HepG2 (cell line): ENCODE results near the gene GCDH.

ENCODE experiments used
- ARNTL ChIP-seq: sonication (generic); formaldehyde crosslinking; IDR thresholded peaks from 2 replicates; pipeline ENCODE4 v1.4.0; 2020; ENCODE audit warnings: mild to moderate bottlenecking, missing genetic modification reagents
- BORCS8-MEF2B ChIP-seq: sonication (generic); formaldehyde crosslinking; IDR thresholded peaks from 2 replicates; pipeline ENCODE4 v1.8.0; 2022; ENCODE audit warnings: mild to moderate bottlenecking, missing genetic modification reagents
- CTCF ChIP-seq: sonication (generic); formaldehyde crosslinking; IDR thresholded peaks from 2 replicates; pipeline ENCODE4 v1.5.0; 2020; ENCODE audit warnings: mild to moderate bottlenecking, missing genetic modification reagents, moderate library complexity
- REST ChIP-seq, 2 experiments: IDR thresholded peaks; 2 replicates each; pipeline ENCODE4 v1.6.1; 2011 to 2012; ENCODE audit warnings: low read length in 2 of 2, borderline replicate concordance in 1 of 2, low read depth in 1 of 2, mild to moderate bottlenecking in 1 of 2, moderate library complexity in 1 of 2
- RFXANK ChIP-seq: IDR thresholded peaks from 2 replicates; pipeline ENCODE4 v1.6.1; 2016
- TBP ChIP-seq: sonication (generic); formaldehyde crosslinking; IDR thresholded peaks from 2 replicates; pipeline ENCODE4 v1.5.0; 2020; ENCODE audit warnings: missing genetic modification reagents
- ZBTB10 ChIP-seq: sonication (generic); formaldehyde crosslinking; IDR thresholded peaks from 2 replicates; pipeline ENCODE4 v1.4.0; 2020; ENCODE audit warnings: missing genetic modification reagents, borderline replicate concordance
- ZBTB25 ChIP-seq: IDR thresholded peaks from 2 replicates; pipeline ENCODE4 v1.6.1; 2018; ENCODE audit warnings: missing genetic modification reagents
- ZGPAT ChIP-seq: IDR thresholded peaks from 2 replicates; pipeline ENCODE4 v1.6.1; 2016; ENCODE audit warnings: mild to moderate bottlenecking
- ZSCAN25 ChIP-seq: sonication (generic); formaldehyde crosslinking; IDR thresholded peaks from 2 replicates; pipeline ENCODE4 v1.8.0; 2022; ENCODE audit warnings: mild to moderate bottlenecking, missing genetic modification reagents

GRCh38 chr19:12913851-12914690, 23.1 kb downstream of the GCDH start:
- TF ChIP-seq ZBTB25 (CRISPR knock-in tag) = no peak
- no peak for TF ChIP-seq ARNTL
- TF ChIP-seq BORCS8-MEF2B (CRISPR knock-in tag) = no peak
- TF ChIP-seq RFXANK = no peak
- no peak for TF ChIP-seq TBP (CRISPR knock-in tag)
- TF ChIP-seq REST (IDR thresholded peaks at IDR 0.05; ENCODE audit: borderline replicate concordance in 1 of 2, low read depth in 1 of 2, low read length in 2 of 2) = no peak
- no peak for TF ChIP-seq ZBTB10
- no peak for TF ChIP-seq ZSCAN25 (CRISPR knock-in tag)
- no peak for TF ChIP-seq CTCF (CRISPR knock-in tag)
- TF ChIP-seq ZGPAT = no peak
